HL-60 (cell line): Measurements from ENCODE around the gene CLK4.

ENCODE experiments used
- GABPA ChIP-seq: IDR thresholded peaks from 2 replicates; pipeline ENCODE4 v1.6.1; 2012; ENCODE audit warnings: low read depth
- TF ChIP-seq, protein P1 (sequence below): IDR thresholded peaks from one replicate; pipeline ENCODE4 v1.5.1; 2011; ENCODE audit warnings: low read length, control low read depth, inconsistent platforms; ENCODE audit not compliant: insufficient read depth

DNA sequence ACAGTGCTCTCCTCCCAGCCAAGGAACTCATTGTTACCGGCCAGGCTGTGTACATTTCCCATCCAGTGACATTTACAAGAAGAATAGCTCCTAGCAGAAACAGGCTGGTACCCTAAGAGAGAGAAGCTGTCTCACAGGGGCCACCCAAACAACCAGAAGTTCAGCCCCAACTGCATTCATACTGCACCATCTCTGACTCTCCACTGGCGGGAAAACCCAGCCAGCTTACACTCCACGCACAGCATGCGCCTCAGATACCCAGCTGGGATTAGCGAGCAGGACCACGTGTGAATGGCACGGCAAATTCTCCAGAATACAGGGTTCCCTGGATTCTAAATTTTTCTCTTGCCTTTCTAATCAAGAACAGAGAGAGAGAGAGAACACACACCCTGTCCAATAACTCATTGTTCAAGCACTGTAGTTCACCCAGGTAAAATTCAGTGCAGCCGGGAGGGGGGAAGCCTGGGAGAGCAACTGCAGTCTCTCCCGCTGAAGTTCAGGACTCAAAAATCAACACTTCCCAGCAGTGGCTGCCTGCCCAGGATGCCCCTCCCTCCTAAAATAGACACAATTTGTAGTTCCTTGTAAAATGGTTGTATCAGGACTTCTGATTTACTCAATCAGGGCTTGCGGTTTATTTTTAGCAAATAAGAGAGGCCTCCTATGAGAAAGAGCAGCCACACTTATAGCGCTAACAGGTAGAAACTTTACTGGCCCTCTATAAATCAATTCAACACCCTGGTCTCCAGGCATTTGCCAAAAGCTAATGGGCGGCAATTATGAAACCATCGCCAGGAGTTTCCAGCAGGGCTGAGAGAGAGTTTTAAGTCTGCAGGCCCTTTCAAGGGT lies 38.9 kb downstream of the CLK4 start:
- TF ChIP-seq, protein P1, sequence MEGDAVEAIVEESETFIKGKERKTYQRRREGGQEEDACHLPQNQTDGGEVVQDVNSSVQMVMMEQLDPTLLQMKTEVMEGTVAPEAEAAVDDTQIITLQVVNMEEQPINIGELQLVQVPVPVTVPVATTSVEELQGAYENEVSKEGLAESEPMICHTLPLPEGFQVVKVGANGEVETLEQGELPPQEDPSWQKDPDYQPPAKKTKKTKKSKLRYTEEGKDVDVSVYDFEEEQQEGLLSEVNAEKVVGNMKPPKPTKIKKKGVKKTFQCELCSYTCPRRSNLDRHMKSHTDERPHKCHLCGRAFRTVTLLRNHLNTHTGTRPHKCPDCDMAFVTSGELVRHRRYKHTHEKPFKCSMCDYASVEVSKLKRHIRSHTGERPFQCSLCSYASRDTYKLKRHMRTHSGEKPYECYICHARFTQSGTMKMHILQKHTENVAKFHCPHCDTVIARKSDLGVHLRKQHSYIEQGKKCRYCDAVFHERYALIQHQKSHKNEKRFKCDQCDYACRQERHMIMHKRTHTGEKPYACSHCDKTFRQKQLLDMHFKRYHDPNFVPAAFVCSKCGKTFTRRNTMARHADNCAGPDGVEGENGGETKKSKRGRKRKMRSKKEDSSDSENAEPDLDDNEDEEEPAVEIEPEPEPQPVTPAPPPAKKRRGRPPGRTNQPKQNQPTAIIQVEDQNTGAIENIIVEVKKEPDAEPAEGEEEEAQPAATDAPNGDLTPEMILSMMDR: no peak
- no peak for TF ChIP-seq GABPA
